Astrocyte of the cerebellum (primary cell): ENCODE results near the gene HAUS3.
A peak's percentile ranks its signal among the peaks of the same experiment; 100 is the strongest.

Experiments
- DNase-seq: peaks from one replicate; pipeline ENCODE4 v3.0.0-alpha.2; 2011; ENCODE audit warnings: low read depth
- H3K4me3 ChIP-seq: 2 replicates; pipeline ENCODE4 v1.5.1; 2011; ENCODE audit warnings: mild to moderate bottlenecking, low read depth, low read length, moderate library complexity
- in situ Hi-C: cut with HindIII; loops from 2 replicates; pipeline ENCODE4 v1.10.0; 2017; ENCODE audit warnings: low sequenced_read_pairs
- TF ChIP-seq, protein P1 (sequence below): IDR thresholded peaks from 2 replicates; pipeline ENCODE4 v1.5.1; 2012; ENCODE audit warnings: low read length, low read depth, moderate library complexity, mild to moderate bottlenecking; ENCODE audit errors: missing control alignments

Gene HAUS3

DNA sequence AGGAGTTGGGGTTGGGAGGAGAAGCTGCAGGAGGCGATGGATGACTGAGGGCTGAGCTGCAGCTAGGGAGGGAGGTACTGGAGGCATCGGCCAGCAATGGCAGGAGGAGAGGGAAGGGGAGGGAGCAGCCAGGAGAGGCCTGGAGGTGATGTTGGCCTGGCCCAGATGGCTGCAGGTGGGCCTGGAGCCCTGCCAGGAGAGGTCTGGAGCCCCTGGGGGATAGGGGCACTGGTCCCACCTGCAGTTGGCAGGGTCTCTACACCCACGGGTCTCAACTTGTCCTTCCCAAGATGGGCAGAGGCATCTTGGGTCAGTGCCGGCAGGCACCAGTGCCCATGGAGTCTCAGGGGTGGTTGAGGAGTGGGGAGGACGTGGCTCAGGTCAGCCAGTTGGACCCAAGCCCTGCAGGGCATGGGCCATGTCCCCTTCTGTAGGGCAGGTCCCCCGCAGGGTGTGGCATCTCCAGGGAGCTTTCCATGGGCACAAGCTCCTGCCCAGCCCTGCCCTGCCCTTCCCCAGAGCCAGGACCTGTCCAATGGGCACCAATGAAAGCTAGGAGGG, 22.6 kb upstream of the HAUS3 start:
- no peak overlapping the region for H3K4me3 ChIP-seq
- TF ChIP-seq, protein P1, sequence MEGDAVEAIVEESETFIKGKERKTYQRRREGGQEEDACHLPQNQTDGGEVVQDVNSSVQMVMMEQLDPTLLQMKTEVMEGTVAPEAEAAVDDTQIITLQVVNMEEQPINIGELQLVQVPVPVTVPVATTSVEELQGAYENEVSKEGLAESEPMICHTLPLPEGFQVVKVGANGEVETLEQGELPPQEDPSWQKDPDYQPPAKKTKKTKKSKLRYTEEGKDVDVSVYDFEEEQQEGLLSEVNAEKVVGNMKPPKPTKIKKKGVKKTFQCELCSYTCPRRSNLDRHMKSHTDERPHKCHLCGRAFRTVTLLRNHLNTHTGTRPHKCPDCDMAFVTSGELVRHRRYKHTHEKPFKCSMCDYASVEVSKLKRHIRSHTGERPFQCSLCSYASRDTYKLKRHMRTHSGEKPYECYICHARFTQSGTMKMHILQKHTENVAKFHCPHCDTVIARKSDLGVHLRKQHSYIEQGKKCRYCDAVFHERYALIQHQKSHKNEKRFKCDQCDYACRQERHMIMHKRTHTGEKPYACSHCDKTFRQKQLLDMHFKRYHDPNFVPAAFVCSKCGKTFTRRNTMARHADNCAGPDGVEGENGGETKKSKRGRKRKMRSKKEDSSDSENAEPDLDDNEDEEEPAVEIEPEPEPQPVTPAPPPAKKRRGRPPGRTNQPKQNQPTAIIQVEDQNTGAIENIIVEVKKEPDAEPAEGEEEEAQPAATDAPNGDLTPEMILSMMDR: no peak
- DNase-seq: no peak
- in situ Hi-C loops: no loop called here

DNA sequence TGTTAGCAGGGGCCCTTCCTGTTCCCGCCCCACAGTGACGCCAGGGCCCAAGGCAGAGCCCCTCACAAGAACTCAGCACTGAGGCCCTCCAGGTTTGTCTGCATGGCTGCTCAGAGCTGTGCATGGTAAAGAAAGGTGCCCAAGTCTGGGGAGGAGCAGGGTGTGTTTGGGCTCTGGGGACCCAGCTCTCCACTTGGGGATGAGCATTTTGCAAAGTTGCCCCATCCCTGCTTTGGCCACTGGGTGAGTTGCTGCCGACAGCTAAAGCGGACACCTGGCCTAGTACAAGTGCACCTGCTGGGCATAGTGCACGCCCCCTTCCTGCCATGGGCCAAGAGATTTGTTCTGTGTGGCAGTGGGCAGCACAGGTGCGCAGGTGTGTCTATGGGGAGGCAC, 22.0 kb upstream of the HAUS3 start:
- in situ Hi-C loops: no loop called here
- TF ChIP-seq, protein P1: no peak
- H3K4me3 ChIP-seq: no peak overlapping the region
- DNase-seq: no peak

DNA sequence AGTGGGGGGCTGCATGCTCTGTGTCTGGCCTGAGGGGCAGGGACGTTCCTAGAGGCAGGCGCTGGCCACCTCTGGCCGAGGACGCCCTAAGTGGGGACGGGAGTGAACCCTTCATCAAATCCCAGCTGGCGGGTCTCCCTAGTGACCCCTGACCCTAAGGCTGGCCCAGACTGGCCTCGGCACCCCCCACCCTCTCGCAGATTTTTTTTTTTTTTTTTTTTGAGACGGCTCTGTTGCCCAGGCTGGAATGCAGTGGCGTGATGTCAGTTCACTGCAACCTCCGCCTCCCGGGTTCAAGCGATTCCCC, 21.0 kb upstream of the HAUS3 start:
- DNase-seq: no peak
- in situ Hi-C loops: no loop called here
- TF ChIP-seq, protein P1: no peak
- peak overlapping the region; percentile 53 for H3K4me3 ChIP-seq

DNA sequence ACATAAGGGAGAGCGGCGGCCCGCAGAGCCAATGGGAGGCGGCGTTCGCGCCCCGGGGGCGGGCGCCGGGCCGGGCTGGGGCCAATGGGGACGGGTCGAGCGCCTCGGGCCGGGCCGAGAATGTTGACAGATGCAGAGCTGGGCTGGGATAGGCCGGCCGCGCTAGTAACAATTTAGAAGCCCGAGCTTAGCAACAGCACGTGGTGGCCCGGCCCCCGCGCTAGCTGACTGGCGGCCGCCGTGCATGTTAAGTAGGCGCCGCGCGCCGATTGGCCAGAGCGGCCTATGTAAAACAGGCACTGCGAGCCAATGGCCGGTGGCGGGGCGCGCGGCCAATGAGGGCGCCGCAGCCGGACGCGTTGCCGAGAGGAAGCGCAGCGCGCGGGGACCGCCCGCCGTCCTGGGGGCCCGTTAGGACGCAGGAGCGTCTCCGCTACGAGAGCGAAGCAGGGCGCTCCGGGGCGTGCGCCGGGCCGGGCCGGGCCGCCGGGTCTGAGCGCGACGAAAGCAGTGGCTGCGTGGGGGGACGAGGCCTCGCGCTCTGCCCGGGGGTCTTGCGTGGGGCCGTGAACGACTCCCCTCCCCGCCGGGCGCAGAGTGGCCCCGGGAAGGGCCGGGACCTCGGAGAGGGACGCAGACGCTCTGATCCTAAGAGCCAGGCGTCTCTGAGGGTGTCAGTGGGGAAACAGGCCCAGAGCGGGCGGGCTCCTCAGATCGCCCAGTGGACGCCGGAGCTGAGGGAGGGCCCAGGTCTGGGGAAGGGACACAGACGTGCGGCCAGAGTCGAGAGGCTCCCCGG, 20.4 kb upstream of the HAUS3 start:
- TF ChIP-seq, protein P1: no peak
- DNase-seq: peak; percentile 99
- H3K4me3 ChIP-seq: peak overlapping the region; percentile 86
- in situ Hi-C loops: no loop called here

DNA sequence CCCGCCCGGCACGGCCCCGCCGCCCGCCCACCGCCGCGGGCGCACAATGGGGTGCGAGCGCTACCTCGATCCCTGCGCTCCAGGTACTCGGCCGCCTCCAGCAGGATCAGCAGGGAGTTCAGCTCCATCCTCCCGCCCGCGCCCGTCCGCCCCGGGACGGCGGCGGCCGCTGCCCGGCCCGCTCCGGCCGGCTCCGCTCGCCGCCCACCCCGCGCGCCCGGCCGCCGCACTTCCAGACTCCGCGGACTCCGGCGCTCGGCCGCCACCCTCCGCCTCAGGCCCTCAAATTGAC, 19.9 kb upstream of the HAUS3 start, which contains the start of gene MXD4:
MXD4 (minus strand) TSS at position 257 of the 292 bp plus-strand sequence; CDS start at position 128, 129 bp downstream.
- TF ChIP-seq, protein P1: no peak
- no peak for DNase-seq
- H3K4me3 ChIP-seq: peak within 1 kb of the TSS; percentile 86
- in situ Hi-C loops: no loop called here

DNA sequence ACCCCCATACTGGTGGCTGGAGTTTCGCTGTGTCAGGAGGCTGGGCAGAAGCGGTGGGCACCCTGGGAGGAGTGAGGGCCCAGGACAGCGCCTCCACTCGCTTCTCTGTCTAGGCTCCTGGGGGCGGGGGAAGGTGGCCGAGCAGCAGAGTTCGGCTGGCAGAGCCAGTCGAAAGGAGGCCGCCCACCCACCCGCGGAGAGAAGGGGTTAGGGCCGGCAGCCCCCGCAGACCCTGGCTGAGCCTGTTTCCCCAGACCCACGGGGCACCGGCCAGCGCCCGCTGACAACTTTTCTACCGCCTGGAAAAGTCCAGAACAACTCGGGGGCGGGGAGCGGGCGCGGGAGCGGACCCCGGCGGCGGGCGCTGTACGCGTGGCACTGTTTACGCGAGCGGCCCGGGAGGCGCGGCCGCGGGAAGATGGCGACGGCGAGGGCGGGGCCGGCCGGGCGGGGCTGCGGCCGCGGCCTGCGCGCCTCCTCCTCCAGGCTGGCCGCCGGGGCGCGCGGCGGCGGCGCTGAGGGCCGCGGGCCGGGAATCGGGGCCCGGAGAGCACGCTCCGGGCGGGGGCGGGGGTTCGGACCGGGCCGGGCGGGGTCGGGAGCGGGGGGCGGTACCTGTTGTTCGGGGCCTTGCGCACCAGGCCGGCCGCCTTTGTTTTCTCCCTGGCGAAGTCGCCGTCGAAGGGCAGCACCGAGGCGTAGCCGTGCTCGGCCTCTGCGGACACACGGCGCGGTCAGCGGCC, 19.4 kb upstream of the HAUS3 start:
- TF ChIP-seq, protein P1: no peak
- in situ Hi-C loops: no loop called here
- DNase-seq: no peak
- H3K4me3 ChIP-seq: peak overlapping the region; percentile 86
